A549 (cell line): ENCODE data around the gene SRRM4. TPM values are rescaled to one million over a fixed set of nuclear protein-coding genes. Genes with fewer than 3 reads are reported as not detected.

Experiments
- ATAC-seq, 2 experiments: fragments of 200-7000 bp in 1 of 2; fragments of >200 bp in 1 of 2; cut with Nextera tagmentation in 1 of 2; cut with Tn5 transposase in 1 of 2; 3 replicates each; pipeline versions ENCODE4 v1.8.0 to v1.9.1; 2018 to 2020; ENCODE audit warnings: mild to moderate bottlenecking in 1 of 2, moderate library complexity in 1 of 2
- CTCF ChIA-PET: fragments of 300-600 bp; sonication (Branson Sonifier 250); formaldehyde crosslinking; extraction: SDS; loops from one replicate; lab custom pipeline; 2021; ENCODE audit warnings: antibody characterized with exemption, inconsistent platforms; lab: Yijun Ruan, JAX
- POLR2A ChIA-PET: fragments of 350-600 bp; formaldehyde crosslinking; extraction: SDS; loops from one replicate; lab custom pipeline; 2021; ENCODE audit warnings: antibody characterized with exemption, inconsistent platforms; lab: Yijun Ruan, JAX
- DNase-seq, 2 experiments: peaks; one replicate each; pipeline versions ENCODE4 v3.0.0 to v3.0.0-alpha.2; 2011 to 2016; ENCODE audit warnings: low read depth in 1 of 2, low spot score in 1 of 2
- FAIRE-seq: peaks from 2 replicates; lab custom pipeline; 2011; peaks lifted over from hg19 to GRCh38; lab: Jason Lieb, UNC
- H3K27ac ChIP-seq, 2 experiments: fragments of >200 bp; sonication (Bioruptor Twin); formaldehyde crosslinking; 3 replicates each; pipeline ENCODE4 v1.5.1; 2016 to 2017
- H3K4me1 ChIP-seq: fragments of >200 bp; sonication (Bioruptor Twin); formaldehyde crosslinking; 3 replicates; pipeline ENCODE4 v1.6.1; 2016
- H3K4me2 ChIP-seq: fragments of >200 bp; sonication (Bioruptor Twin); formaldehyde crosslinking; 3 replicates; pipeline ENCODE4 v1.6.1; 2016
- H3K4me3 ChIP-seq: fragments of >200 bp; sonication (Bioruptor Twin); formaldehyde crosslinking; 3 replicates; pipeline ENCODE4 v1.5.1; 2016
- H3K9me3 ChIP-seq: fragments of >200 bp; sonication (Bioruptor Twin); formaldehyde crosslinking; 3 replicates; pipeline ENCODE4 v1.6.1; 2016
- CBX2 ChIP-seq: fragments of 200-600 bp; sonication (generic); IDR thresholded peaks from 2 replicates; pipeline ENCODE4 v1.6.1; 2016; ENCODE audit warnings: low read depth, mild to moderate bottlenecking, borderline replicate concordance
- EHMT2 ChIP-seq: fragments of 200-600 bp; sonication (generic); IDR thresholded peaks from 2 replicates; pipeline ENCODE4 v1.6.1; 2016; ENCODE audit warnings: antibody characterized with exemption, low read depth, mild to moderate bottlenecking, moderate library complexity
- ELK1 ChIP-seq: fragments of 150-350 bp; IDR thresholded peaks from 2 replicates; pipeline ENCODE4 v1.6.1; 2014; ENCODE audit warnings: low read depth, mild to moderate bottlenecking, low read length
- FOSB ChIP-seq: fragments of 250-450 bp; sonication (Bioruptor Pico); IDR thresholded peaks from 2 replicates; pipeline ENCODE4 v1.5.0; 2020; ENCODE audit warnings: mild to moderate bottlenecking, moderate library complexity
- HDAC2 ChIP-seq: fragments of 200-600 bp; sonication (generic); IDR thresholded peaks from 2 replicates; pipeline ENCODE4 v1.6.1; 2016
- HES2 ChIP-seq: fragments of >200 bp; sonication (Bioruptor Twin); formaldehyde crosslinking; IDR thresholded peaks from 2 replicates; pipeline ENCODE4 v1.6.1; 2016
- HOXA7 ChIP-seq: fragments of 250-450 bp; sonication (Bioruptor Pico); IDR thresholded peaks from 2 replicates; pipeline ENCODE4 v1.5.0; 2020; ENCODE audit warnings: mild to moderate bottlenecking, moderate library complexity
- MAX ChIP-seq: IDR thresholded peaks from 2 replicates; pipeline ENCODE4 v1.6.1; 2012
- MAZ ChIP-seq: fragments of 150-350 bp; IDR thresholded peaks from 2 replicates; pipeline ENCODE4 v1.6.1; 2014; ENCODE audit warnings: antibody characterized with exemption, low read depth, low read length, borderline replicate concordance
- MYC ChIP-seq: IDR thresholded peaks from 2 replicates; pipeline ENCODE4 v1.6.1; 2012; ENCODE audit warnings: mild to moderate bottlenecking, inconsistent platforms, low read length, improper control_type of control experiment, borderline replicate concordance
- NPAS2 ChIP-seq: fragments of 250-450 bp; sonication (Bioruptor Pico); IDR thresholded peaks from 2 replicates; pipeline ENCODE4 v1.8.0; 2022; ENCODE audit warnings: mild to moderate bottlenecking, moderate library complexity, borderline replicate concordance
- NR3C1 ChIP-seq: fragments of >200 bp; sonication (Bioruptor Twin); formaldehyde crosslinking; IDR thresholded peaks from 3 replicates; pipeline ENCODE4 v1.6.1; 2017
- PHF8 ChIP-seq: fragments of 200-600 bp; sonication (generic); IDR thresholded peaks from 2 replicates; pipeline ENCODE4 v1.6.1; 2016; ENCODE audit warnings: low read depth, mild to moderate bottlenecking, antibody characterized with exemption, moderate library complexity, borderline replicate concordance
- RAD21 ChIP-seq, 2 experiments: fragments of >200 bp in 1 of 2; sonication (Bioruptor Twin) in 1 of 2; formaldehyde crosslinking in 1 of 2; IDR thresholded peaks in 1 of 2; conservative IDR thresholded peaks in 1 of 2; 2 replicates in 1 of 2; 3 replicates in 1 of 2; pipeline ENCODE4 v1.6.1; 2012 to 2018; ENCODE audit warnings: inconsistent platforms in 1 of 2
- RARB ChIP-seq: fragments of 250-450 bp; sonication (Bioruptor Pico); IDR thresholded peaks from 2 replicates; pipeline ENCODE4 v1.8.0; 2021; ENCODE audit warnings: mild to moderate bottlenecking, moderate library complexity
- RCOR1 ChIP-seq: fragments of 150-350 bp; IDR thresholded peaks from 2 replicates; pipeline ENCODE4 v1.6.1; 2014; ENCODE audit warnings: antibody characterized with exemption, low read length, low read depth
- REST ChIP-seq: fragments of 200-600 bp; sonication (generic); IDR thresholded peaks from 2 replicates; pipeline ENCODE4 v1.6.1; 2016; ENCODE audit warnings: antibody characterized with exemption, mild to moderate bottlenecking, moderate library complexity
- RNF2 ChIP-seq: fragments of 200-600 bp; sonication (generic); IDR thresholded peaks from 2 replicates; pipeline ENCODE4 v1.6.1; 2016; ENCODE audit warnings: low read depth, mild to moderate bottlenecking, antibody characterized with exemption, moderate library complexity, borderline replicate concordance
- SREBF2 ChIP-seq: fragments of 450-650 bp; IDR thresholded peaks from 2 replicates; pipeline ENCODE4 v1.6.1; 2014; ENCODE audit warnings: mild to moderate bottlenecking, moderate library complexity
- TFCP2L1 ChIP-seq: fragments of 250-450 bp; sonication (Bioruptor Pico); IDR thresholded peaks from 2 replicates; pipeline ENCODE4 v1.5.0; 2021; ENCODE audit warnings: mild to moderate bottlenecking
- USF2 ChIP-seq: fragments of 450-650 bp; IDR thresholded peaks from 2 replicates; pipeline ENCODE4 v1.6.1; 2014; ENCODE audit warnings: antibody characterized with exemption
- WGBS: methylation state at CpG from one replicate; pipeline ENCODE4 v1.1.6; 2017; ENCODE audit errors: missing lambda C conversion rate; 5-methylcytosine and 5-hydroxymethylcytosine counted together
- polyA plus RNA-seq, 4 experiments: library from polyadenylated mRNA; depleted of rRNA in 3 of 4; stranded (reverse); fragments of >200 nt; fragmentation: RNase III in 1 of 4; extraction: RNeasy Plus Mini Kit Qiagen cat#74134 plus additional on column Dnase treatment in 1 of 4; gene quantifications; 2 replicates in 3 of 4; 3 replicates in 1 of 4; pipeline ENCODE4 v1.2.3, GENCODE V29; 2011 to 2017
- TF ChIP-seq, protein P1 (sequence below): fragments of >200 bp; sonication (Bioruptor Twin); formaldehyde crosslinking; IDR thresholded peaks from 3 replicates; pipeline ENCODE4 v1.6.1; 2016

SRRM4 gene
- polyA plus RNA-seq, 2 of the 4 experiments (the other 2 are of a cell fraction): not detected

- CTCF ChIA-PET: interaction anchor here (1.0 kb wide), 1 partner anchor 210 kb away, joined by 4 read pairs; no protein-coding TSS in a partner anchor
- POLR2A ChIA-PET: no interaction called here
- no peak overlapping the region for H3K4me2 ChIP-seq
- TF ChIP-seq REST (peak; percentile 97), CBX2 (no peak), RARB (CRISPR knock-in tag) (no peak), FOSB (no peak), HDAC2 (no peak), TFCP2L1 (CRISPR knock-in tag) (no peak), EHMT2 (peak; percentile 79)
- no peaks in the 10 kb centered on the region for H3K4me1 ChIP-seq
- DNase-seq: peak in 1 of 2 experiments; percentile 53
- no peak for FAIRE-seq
- no peak overlapping the region for H3K4me3 ChIP-seq
- no peak for ATAC-seq
- no peaks in the 10 kb centered on the region for H3K9me3 ChIP-seq
- H3K27ac ChIP-seq: no peak overlapping the region
- 9% methylated on average over 16 of the region's 16 CpGs for WGBS
Observed at GRCh38 chr12:119060847-119061796, 79.8 kb downstream of the SRRM4 start.

GRCh38 chr12:119068129-119068856 lies 87.0 kb downstream of the SRRM4 start:
- FAIRE-seq: no peak
- POLR2A ChIA-PET: no interaction called here

More at GRCh38 chr12:119068129-119068856, 87.0 kb downstream of the SRRM4 start:
- Histone ChIP-seq H3K27ac (no peak overlapping the region), H3K4me3 (no peak overlapping the region), H3K4me2 (no peak overlapping the region), H3K9me3 (no peaks in the 10 kb centered on the region), H3K4me1 (no peaks in the 10 kb centered on the region)
- 9% methylated on average over 9 of the region's 9 CpGs for WGBS
- TF ChIP-seq MAZ (no peak), USF2 (no peak), MAX (no peak), RNF2 (no peak), NPAS2 (CRISPR knock-in tag) (no peak), HOXA7 (CRISPR knock-in tag) (no peak), ELK1 (no peak), MYC (no peak), NR3C1 (no peak), RARB (CRISPR knock-in tag) (no peak), RCOR1 (no peak), HES2 (no peak), PHF8 (no peak), SREBF2 (no peak), RAD21 (conservative IDR thresholded peaks at IDR 0.05 in 1 of 2, IDR thresholded peaks at IDR 0.05 in 1 of 2) (no peak)
- TF ChIP-seq, protein P1, sequence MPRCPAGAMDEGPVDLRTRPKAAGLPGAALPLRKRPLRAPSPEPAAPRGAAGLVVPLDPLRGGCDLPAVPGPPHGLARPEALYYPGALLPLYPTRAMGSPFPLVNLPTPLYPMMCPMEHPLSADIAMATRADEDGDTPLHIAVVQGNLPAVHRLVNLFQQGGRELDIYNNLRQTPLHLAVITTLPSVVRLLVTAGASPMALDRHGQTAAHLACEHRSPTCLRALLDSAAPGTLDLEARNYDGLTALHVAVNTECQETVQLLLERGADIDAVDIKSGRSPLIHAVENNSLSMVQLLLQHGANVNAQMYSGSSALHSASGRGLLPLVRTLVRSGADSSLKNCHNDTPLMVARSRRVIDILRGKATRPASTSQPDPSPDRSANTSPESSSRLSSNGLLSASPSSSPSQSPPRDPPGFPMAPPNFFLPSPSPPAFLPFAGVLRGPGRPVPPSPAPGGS: no peak
- DNase-seq (no peak), ATAC-seq (no peak)
- CTCF ChIA-PET: no interaction called here
